Omental fat pad (tissue), 4 donors: Measurements from ENCODE around the gene TRIP10. TPM values are rescaled to one million over a fixed set of nuclear protein-coding genes. Genes with fewer than 3 reads are reported as not detected.
"Not testable (repeated sequence)": the region's sequence is repeated elsewhere in the genome, so short reads cannot be mapped to it uniquely, and the experiment has no call there.

Experiments used
- ATAC-seq: fragments of 150-250 bp; one replicate; pipeline ENCODE4 v1.9.1; 2016; ENCODE audit warnings: mild to moderate bottlenecking, moderate library complexity; ENCODE audit not compliant: low FRiP score
- DNase-seq: peaks from one replicate; pipeline ENCODE4 v3.0.0-alpha.2; 2019; ENCODE audit warnings: low spot score
- total RNA-seq, 4 donors: library from RNA; depleted of rRNA; stranded (reverse); fragments of >200 nt; gene quantifications; one replicate each; pipeline ENCODE4 v1.1.0, GENCODE V29; 2016
- TF ChIP-seq, protein P1 (sequence below), 3 donors: fragments of 450-650 bp; IDR thresholded peaks; one replicate each; pipeline ENCODE4 v1.5.1; 2016 to 2017; ENCODE audit warnings: antibody characterized with exemption in 3 of 3, mild to moderate bottlenecking in 3 of 3, moderate library complexity in 2 of 3

Gene TRIP10
- total RNA-seq, 4 donors from 2014 or later: 42.5 to 110 (median 66.6) TPM

DNA sequence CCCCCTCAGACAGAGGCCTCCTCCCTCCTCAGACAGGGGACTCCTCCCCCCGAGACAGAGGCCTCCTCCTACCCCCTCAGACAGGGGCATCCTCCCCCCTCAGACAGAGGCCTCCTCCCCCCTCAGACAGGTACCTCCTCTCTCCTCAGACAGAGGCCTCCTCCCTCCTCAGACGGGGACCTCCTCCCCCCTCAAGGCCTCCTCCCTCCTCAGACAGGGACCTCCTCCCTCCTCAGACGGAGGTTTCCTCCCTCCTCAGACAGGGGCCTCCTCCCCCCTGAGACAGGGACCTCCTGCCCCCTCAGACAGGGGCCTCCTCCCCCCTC lies 32.9 kb upstream of the TRIP10 start:
- ATAC-seq (peak; percentile 21), DNase-seq (no peak)
- TF ChIP-seq, protein P1, sequence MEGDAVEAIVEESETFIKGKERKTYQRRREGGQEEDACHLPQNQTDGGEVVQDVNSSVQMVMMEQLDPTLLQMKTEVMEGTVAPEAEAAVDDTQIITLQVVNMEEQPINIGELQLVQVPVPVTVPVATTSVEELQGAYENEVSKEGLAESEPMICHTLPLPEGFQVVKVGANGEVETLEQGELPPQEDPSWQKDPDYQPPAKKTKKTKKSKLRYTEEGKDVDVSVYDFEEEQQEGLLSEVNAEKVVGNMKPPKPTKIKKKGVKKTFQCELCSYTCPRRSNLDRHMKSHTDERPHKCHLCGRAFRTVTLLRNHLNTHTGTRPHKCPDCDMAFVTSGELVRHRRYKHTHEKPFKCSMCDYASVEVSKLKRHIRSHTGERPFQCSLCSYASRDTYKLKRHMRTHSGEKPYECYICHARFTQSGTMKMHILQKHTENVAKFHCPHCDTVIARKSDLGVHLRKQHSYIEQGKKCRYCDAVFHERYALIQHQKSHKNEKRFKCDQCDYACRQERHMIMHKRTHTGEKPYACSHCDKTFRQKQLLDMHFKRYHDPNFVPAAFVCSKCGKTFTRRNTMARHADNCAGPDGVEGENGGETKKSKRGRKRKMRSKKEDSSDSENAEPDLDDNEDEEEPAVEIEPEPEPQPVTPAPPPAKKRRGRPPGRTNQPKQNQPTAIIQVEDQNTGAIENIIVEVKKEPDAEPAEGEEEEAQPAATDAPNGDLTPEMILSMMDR (IDR thresholded peaks at IDR 0.05): no peak

GRCh38 chr19:6707011-6707657 lies 32.3 kb upstream of the TRIP10 start:
- no peak for ATAC-seq
- DNase-seq: no peak
- TF ChIP-seq, protein P1 (IDR thresholded peaks at IDR 0.05): no peak

DNA sequence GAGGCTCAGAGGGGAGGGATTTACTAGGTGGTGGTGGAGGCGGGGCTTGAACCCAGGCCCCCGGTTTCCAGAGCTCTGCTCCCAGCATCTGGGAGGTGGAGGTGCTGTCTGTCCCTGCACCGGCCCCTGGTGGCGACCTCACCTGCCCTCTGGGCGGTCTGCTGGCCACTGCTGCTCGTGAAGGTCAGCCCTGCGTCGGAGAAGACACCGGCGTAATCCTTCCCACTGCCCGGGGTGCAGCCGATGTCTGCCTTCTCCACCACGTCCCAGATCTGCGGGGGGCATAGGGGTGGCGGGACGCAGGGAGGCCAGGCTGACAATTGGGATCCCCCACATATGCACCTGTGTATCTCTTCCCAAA lies 31.8 kb upstream of the TRIP10 start:
- no peak for ATAC-seq
- TF ChIP-seq, protein P1 (IDR thresholded peaks at IDR 0.05): no peak
- DNase-seq: no peak

- no peak for ATAC-seq
- TF ChIP-seq, protein P1 (IDR thresholded peaks at IDR 0.05): no peak
- no peak for DNase-seq
Observed at GRCh38 chr19:6708346-6708745, 31.1 kb upstream of the TRIP10 start.

DNA sequence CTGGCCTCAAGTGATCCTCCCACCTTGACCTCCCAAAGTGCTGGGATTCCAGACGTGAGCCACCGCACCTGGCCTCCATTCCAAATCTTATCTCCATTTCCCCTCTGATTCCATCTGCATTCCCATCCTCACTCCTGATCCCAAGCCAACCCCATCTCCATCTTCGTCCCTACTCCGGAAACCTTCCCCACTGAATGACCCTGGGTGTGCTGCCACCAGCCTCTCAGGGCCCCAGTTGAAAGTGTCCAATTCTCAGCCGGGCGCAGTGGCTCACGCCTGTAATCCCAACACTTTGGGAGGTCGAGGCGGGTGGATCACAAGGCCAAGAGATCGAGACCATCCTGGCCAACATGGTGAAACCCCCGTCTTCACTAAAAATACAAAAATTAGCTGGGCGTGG lies 30.6 kb upstream of the TRIP10 start:
- not testable (repeated sequence) for ATAC-seq, DNase-seq

GRCh38 chr19:6709549-6709948 lies 29.9 kb upstream of the TRIP10 start:
- TF ChIP-seq, protein P1 (IDR thresholded peaks at IDR 0.05): no peak
- DNase-seq (no peak), ATAC-seq (no peak)

DNA sequence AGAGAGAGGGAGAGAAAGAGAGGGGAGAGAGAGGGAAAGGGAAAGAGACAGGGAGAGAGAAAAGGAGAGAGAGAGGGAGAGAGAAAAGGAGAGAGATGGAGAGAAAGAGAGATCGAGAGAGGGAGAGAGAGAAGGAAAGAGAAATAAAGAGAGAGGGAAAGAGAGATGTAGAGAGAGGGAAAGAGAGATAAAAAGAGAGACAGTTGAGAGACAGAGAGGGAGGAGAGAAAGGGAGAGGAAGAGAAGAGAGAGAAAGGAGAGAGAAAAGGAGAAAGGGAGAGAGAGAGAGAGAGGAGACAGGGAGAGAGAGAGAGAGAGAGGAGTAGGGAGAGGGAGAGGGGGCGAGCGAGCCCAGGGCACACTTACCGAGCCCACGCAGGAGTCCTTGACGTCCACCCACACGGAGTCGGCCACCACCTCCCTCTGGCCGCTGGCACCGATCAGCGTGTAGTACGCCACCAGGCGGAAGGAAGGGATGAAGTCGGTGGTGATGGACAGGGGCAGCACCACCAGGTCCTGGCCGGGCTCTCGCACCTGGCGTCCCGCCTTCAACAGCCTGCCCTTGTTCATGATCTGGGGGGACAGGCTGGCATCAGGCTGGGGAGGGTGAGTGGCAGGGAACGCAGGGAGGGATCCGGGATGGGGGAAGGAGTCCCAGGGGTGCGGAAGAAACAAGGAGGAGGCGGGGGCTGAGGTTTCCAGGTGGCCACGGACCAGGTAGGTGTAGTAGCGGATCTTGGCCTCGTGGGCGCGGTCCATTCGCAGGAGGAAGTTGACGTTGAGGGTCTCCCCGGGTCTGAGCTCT lies 29.0 kb upstream of the TRIP10 start:
- no peak for DNase-seq
- no peak for ATAC-seq

More for the DNA sequence above, 29.0 kb upstream of the TRIP10 start:
- TF ChIP-seq, protein P1 (IDR thresholded peaks at IDR 0.05): no peak
